ENCODE data around the gene TMEM185A.
"Not testable (repeated sequence)": the region's sequence is repeated elsewhere in the genome, so short reads cannot be mapped to it uniquely, and the experiment has no call there.

GRCh38 chrX:149590993-149591392 is 40.6 kb downstream of the TMEM185A start:
- TF ChIP-seq, protein P1, sequence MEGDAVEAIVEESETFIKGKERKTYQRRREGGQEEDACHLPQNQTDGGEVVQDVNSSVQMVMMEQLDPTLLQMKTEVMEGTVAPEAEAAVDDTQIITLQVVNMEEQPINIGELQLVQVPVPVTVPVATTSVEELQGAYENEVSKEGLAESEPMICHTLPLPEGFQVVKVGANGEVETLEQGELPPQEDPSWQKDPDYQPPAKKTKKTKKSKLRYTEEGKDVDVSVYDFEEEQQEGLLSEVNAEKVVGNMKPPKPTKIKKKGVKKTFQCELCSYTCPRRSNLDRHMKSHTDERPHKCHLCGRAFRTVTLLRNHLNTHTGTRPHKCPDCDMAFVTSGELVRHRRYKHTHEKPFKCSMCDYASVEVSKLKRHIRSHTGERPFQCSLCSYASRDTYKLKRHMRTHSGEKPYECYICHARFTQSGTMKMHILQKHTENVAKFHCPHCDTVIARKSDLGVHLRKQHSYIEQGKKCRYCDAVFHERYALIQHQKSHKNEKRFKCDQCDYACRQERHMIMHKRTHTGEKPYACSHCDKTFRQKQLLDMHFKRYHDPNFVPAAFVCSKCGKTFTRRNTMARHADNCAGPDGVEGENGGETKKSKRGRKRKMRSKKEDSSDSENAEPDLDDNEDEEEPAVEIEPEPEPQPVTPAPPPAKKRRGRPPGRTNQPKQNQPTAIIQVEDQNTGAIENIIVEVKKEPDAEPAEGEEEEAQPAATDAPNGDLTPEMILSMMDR (conservative IDR thresholded peaks at IDR 0.05), result not testable (repeated sequence)
- not testable (repeated sequence) for TF ChIP-seq ZFX (IDR thresholded peaks at IDR 0.05)
